H9 (cell line): Measurements from ENCODE around the gene CD5L. TPM values are rescaled to one million over a fixed set of nuclear protein-coding genes. Genes with fewer than 3 reads are reported as not detected.

ENCODE experiments used
- DNase-seq: peaks from one replicate; pipeline ENCODE4 v3.0.0-alpha.2; 2017
- H2AFZ ChIP-seq: one replicate; pipeline ENCODE4 v1.6.1; 2013; ENCODE audit warnings: mild to moderate bottlenecking, low read length, control low read depth, moderate library complexity
- H2AK5ac ChIP-seq: 2 replicates; pipeline ENCODE4 v1.6.1; 2013; ENCODE audit warnings: low read length, control low read depth, mixed read lengths; ENCODE audit not compliant: insufficient read length
- H2BK120ac ChIP-seq: one replicate; pipeline ENCODE4 v1.6.1; 2013; ENCODE audit warnings: low read depth, mild to moderate bottlenecking, low read length, control low read depth, inconsistent platforms; ENCODE audit not compliant: poor library complexity, severe bottlenecking
- H2BK12ac ChIP-seq: 2 replicates; pipeline ENCODE4 v1.6.1; 2013; ENCODE audit warnings: low read length, control low read depth, mixed read lengths, low read depth; ENCODE audit not compliant: insufficient read length
- H2BK15ac ChIP-seq: 2 replicates; pipeline ENCODE4 v1.6.1; 2013; ENCODE audit warnings: low read depth, low read length, control low read depth
- H2BK20ac ChIP-seq: one replicate; pipeline ENCODE4 v1.6.1; 2013; ENCODE audit warnings: low read depth, mild to moderate bottlenecking, low read length, control low read depth, inconsistent platforms; ENCODE audit not compliant: poor library complexity, severe bottlenecking
- H2BK5ac ChIP-seq: 2 replicates; pipeline ENCODE4 v1.6.1; 2013; ENCODE audit warnings: low read length, control low read depth, mixed read lengths; ENCODE audit not compliant: insufficient read length
- H3K14ac ChIP-seq: 2 replicates; pipeline ENCODE4 v1.6.1; 2013; ENCODE audit warnings: low read length, control low read depth; ENCODE audit not compliant: insufficient read depth
- H3K18ac ChIP-seq: 2 replicates; pipeline ENCODE4 v1.6.1; 2013; ENCODE audit warnings: low read depth, mild to moderate bottlenecking, mixed read lengths, low read length, control low read depth; ENCODE audit not compliant: insufficient read length
- H3K23ac ChIP-seq: 2 replicates; pipeline ENCODE4 v1.6.1; 2013; ENCODE audit warnings: low read length, control low read depth, mixed read lengths, low read depth; ENCODE audit not compliant: insufficient read length
- H3K23me2 ChIP-seq: 2 replicates; pipeline ENCODE4 v1.6.1; 2013; ENCODE audit warnings: low read depth, mild to moderate bottlenecking, mixed read lengths, low read length, control low read depth; ENCODE audit not compliant: insufficient read length, poor library complexity, severe bottlenecking
- H3K27ac ChIP-seq: 2 replicates; pipeline ENCODE4 v1.5.1; 2013; ENCODE audit warnings: low read length, control low read depth, mixed read lengths, low read depth; ENCODE audit not compliant: insufficient read length
- H3K27me3 ChIP-seq: 2 replicates; pipeline ENCODE4 v1.6.1; 2013; ENCODE audit warnings: low read length, control low read depth, inconsistent platforms; ENCODE audit not compliant: insufficient read depth
- H3K4ac ChIP-seq: 2 replicates; pipeline ENCODE4 v1.6.1; 2013; ENCODE audit warnings: low read depth, mild to moderate bottlenecking, control low read depth, inconsistent platforms, low read length, moderate library complexity
- H3K4me1 ChIP-seq: 2 replicates; pipeline ENCODE4 v1.6.1; 2013; ENCODE audit warnings: low read length, control low read depth, inconsistent platforms; ENCODE audit not compliant: insufficient read depth
- H3K4me2 ChIP-seq: 2 replicates; pipeline ENCODE4 v1.6.1; 2013; ENCODE audit warnings: low read length, control low read depth, mixed read lengths; ENCODE audit not compliant: insufficient read length, insufficient read depth
- H3K56ac ChIP-seq: 2 replicates; pipeline ENCODE4 v1.6.1; 2013; ENCODE audit warnings: low read depth, mild to moderate bottlenecking, mixed read lengths, low read length, control low read depth; ENCODE audit not compliant: insufficient read length
- H3K79me1 ChIP-seq: 2 replicates; pipeline ENCODE4 v1.6.1; 2013; ENCODE audit warnings: low read depth, mild to moderate bottlenecking, moderate library complexity, low read length, control low read depth, inconsistent platforms; ENCODE audit not compliant: insufficient read depth, poor library complexity, severe bottlenecking
- H3K79me2 ChIP-seq: 2 replicates; pipeline ENCODE4 v1.6.1; 2013; ENCODE audit warnings: low read length, control low read depth, inconsistent platforms; ENCODE audit not compliant: insufficient read depth
- H3K9ac ChIP-seq: 2 replicates; pipeline ENCODE4 v1.6.1; 2013; ENCODE audit warnings: low read length, control low read depth, mixed read lengths; ENCODE audit not compliant: insufficient read length; ENCODE audit errors: extremely low read depth
- H3K9me3 ChIP-seq: one replicate; pipeline ENCODE4 v1.6.1; 2013; ENCODE audit warnings: low read depth, low read length, inconsistent platforms; ENCODE audit not compliant: control insufficient read depth
- H3T11ph ChIP-seq: one replicate; pipeline ENCODE4 v1.6.1; 2013; ENCODE audit warnings: mild to moderate bottlenecking, low read length, control low read depth, inconsistent platforms
- H4K20me1 ChIP-seq: one replicate; pipeline ENCODE4 v1.6.1; 2013; ENCODE audit not compliant: control insufficient read depth, insufficient read length, insufficient read depth
- H4K5ac ChIP-seq: 2 replicates; pipeline ENCODE4 v1.6.1; 2013; ENCODE audit warnings: low read depth, mild to moderate bottlenecking, mixed read lengths, low read length, control low read depth; ENCODE audit not compliant: insufficient read length
- H4K8ac ChIP-seq: replicated peaks from 2 replicates; pipeline ENCODE4 v1.6.1; 2013; ENCODE audit warnings: low read length, control low read depth, mixed read lengths, low read depth; ENCODE audit not compliant: insufficient read length
- H4K91ac ChIP-seq: 2 replicates; pipeline ENCODE4 v1.6.1; 2013; ENCODE audit warnings: low read depth, mild to moderate bottlenecking, moderate library complexity, mixed read lengths, low read length, control low read depth; ENCODE audit not compliant: insufficient read length
- H3K27ac Mint-ChIP-seq, 3 experiments: 2 replicates in 2 of 3; 3 replicates in 1 of 3; pipeline ENCODE4 v1.8.0; 2020 to 2021; ENCODE audit warnings: mixed read lengths in 3 of 3, mild to moderate bottlenecking in 1 of 3, moderate library complexity in 1 of 3
- H3K27me3 Mint-ChIP-seq: 2 replicates; pipeline ENCODE4 v1.8.0; 2021; ENCODE audit warnings: low read depth, mild to moderate bottlenecking, moderate library complexity, mixed read lengths
- H3K36me3 Mint-ChIP-seq, 3 experiments: 2 replicates in 2 of 3; 3 replicates in 1 of 3; pipeline ENCODE4 v1.8.0; 2020 to 2021; ENCODE audit warnings: low read depth in 3 of 3, mixed read lengths in 3 of 3; ENCODE audit not compliant: insufficient read depth in 1 of 3
- H3K4me1 Mint-ChIP-seq, 2 experiments: 2 replicates each; pipeline ENCODE4 v1.8.0; 2020; ENCODE audit warnings: mixed read lengths in 2 of 2
- H3K4me3 Mint-ChIP-seq, 2 experiments: 2 replicates in 1 of 2; 3 replicates in 1 of 2; pipeline ENCODE4 v1.8.0; 2020 to 2021; ENCODE audit warnings: mild to moderate bottlenecking in 2 of 2, mixed read lengths in 2 of 2, moderate library complexity in 1 of 2
- H3K9me3 Mint-ChIP-seq, 2 experiments: 2 replicates in 1 of 2; 3 replicates in 1 of 2; pipeline ENCODE4 v1.8.0; 2020; ENCODE audit warnings: mild to moderate bottlenecking in 2 of 2, mixed read lengths in 2 of 2, moderate library complexity in 1 of 2
- total RNA-seq: library from RNA; stranded (reverse); gene quantifications from 2 replicates; pipeline ENCODE4 v1.2.1, GENCODE V29; 2021
- TF ChIP-seq, protein P1 (sequence below): fragments of 200-600 bp; sonication (generic); conservative IDR thresholded peaks from 3 replicates; pipeline ENCODE4 v1.8.0; 2021; ENCODE audit warnings: antibody characterized with exemption, mild to moderate bottlenecking

The CD5L gene
- total RNA-seq, 1 experiment from 2014 or later = not detected

GRCh38 chr1:157829210-157829609 lies 12.4 kb downstream of the CD5L start:
- no peak overlapping the region for H3K4me2 ChIP-seq
- no peak overlapping the region for H3K4ac ChIP-seq
- TF ChIP-seq, protein P1, sequence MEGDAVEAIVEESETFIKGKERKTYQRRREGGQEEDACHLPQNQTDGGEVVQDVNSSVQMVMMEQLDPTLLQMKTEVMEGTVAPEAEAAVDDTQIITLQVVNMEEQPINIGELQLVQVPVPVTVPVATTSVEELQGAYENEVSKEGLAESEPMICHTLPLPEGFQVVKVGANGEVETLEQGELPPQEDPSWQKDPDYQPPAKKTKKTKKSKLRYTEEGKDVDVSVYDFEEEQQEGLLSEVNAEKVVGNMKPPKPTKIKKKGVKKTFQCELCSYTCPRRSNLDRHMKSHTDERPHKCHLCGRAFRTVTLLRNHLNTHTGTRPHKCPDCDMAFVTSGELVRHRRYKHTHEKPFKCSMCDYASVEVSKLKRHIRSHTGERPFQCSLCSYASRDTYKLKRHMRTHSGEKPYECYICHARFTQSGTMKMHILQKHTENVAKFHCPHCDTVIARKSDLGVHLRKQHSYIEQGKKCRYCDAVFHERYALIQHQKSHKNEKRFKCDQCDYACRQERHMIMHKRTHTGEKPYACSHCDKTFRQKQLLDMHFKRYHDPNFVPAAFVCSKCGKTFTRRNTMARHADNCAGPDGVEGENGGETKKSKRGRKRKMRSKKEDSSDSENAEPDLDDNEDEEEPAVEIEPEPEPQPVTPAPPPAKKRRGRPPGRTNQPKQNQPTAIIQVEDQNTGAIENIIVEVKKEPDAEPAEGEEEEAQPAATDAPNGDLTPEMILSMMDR = no peak
- Mint-ChIP-seq H3K27ac (no peak overlapping the region), H3K4me1 (no peaks in the 10 kb centered on the region), H3K9me3 (no peaks in the 10 kb centered on the region), H3K27me3 (peaks cover 2% of the 10 kb centered on the region), H3K4me3 (no peak overlapping the region), H3K36me3 (no peaks in the 10 kb centered on the region)
- H4K20me1 ChIP-seq = no peaks in the 10 kb centered on the region
- H4K5ac ChIP-seq = no peak overlapping the region
- no peak overlapping the region for H2BK20ac ChIP-seq
- H3K79me1 ChIP-seq = no peaks in the 10 kb centered on the region
- no peak overlapping the region for H3K18ac ChIP-seq
- H4K91ac ChIP-seq = no peak overlapping the region
- H3K23me2 ChIP-seq = no peaks in the 10 kb centered on the region
- no peak overlapping the region for H2AK5ac ChIP-seq
- no peak overlapping the region for H3K14ac ChIP-seq
- H3K9ac ChIP-seq = no peak overlapping the region
- H2BK120ac ChIP-seq = no peak overlapping the region
- no peak overlapping the region for H2AFZ ChIP-seq
- no peak overlapping the region for H2BK12ac ChIP-seq
- H2BK5ac ChIP-seq = no peak overlapping the region
- H3K4me1 ChIP-seq = no peaks in the 10 kb centered on the region
- H3T11ph ChIP-seq = no peak overlapping the region
- no peak for DNase-seq
- no peak overlapping the region for H4K8ac ChIP-seq
- H3K27ac ChIP-seq = no peak overlapping the region
- no peak overlapping the region for H3K56ac ChIP-seq
- H3K23ac ChIP-seq = no peak overlapping the region
- H2BK15ac ChIP-seq = no peak overlapping the region
- no peaks in the 10 kb centered on the region for H3K27me3 ChIP-seq
- H3K9me3 ChIP-seq = no peaks in the 10 kb centered on the region
- no peaks in the 10 kb centered on the region for H3K79me2 ChIP-seq
